SU-DHL-6 (cell line): ENCODE data around the gene RHEX.

Source experiments
- H2AFZ ChIP-seq: fragments of 200-600 bp; sonication (generic); 2 replicates; pipeline ENCODE4 v1.6.1; 2014; ENCODE audit warnings: low read depth, mild to moderate bottlenecking, moderate library complexity, mixed read lengths, antibody characterized with exemption, low read length; ENCODE audit not compliant: severe bottlenecking
- H3F3A ChIP-seq: fragments of 200-600 bp; shearing (Covaris generic); 2 replicates; pipeline ENCODE4 v1.6.0; 2016; ENCODE audit warnings: antibody characterized with exemption, mild to moderate bottlenecking; ENCODE audit not compliant: insufficient read depth
- H3K27ac ChIP-seq: fragments of 200-600 bp; sonication (generic); 2 replicates; pipeline ENCODE4 v1.5.1; 2016; ENCODE audit warnings: low read depth, mild to moderate bottlenecking, low read length, moderate library complexity, mixed read lengths
- H3K27me3 ChIP-seq: fragments of 200-600 bp; sonication (generic), shearing (Covaris generic); 2 replicates; pipeline ENCODE4 v1.6.0; 2014; ENCODE audit warnings: mild to moderate bottlenecking, low read length
- H3K36me3 ChIP-seq: fragments of 200-600 bp; sonication (generic); 2 replicates; pipeline ENCODE4 v1.6.1; 2014; ENCODE audit warnings: mild to moderate bottlenecking, low read length, mixed read lengths
- H3K4me2 ChIP-seq: fragments of 300-600, 200-600 bp; shearing (Covaris generic), sonication (generic); 2 replicates; pipeline ENCODE4 v1.6.0; 2014; ENCODE audit warnings: low read length, low read depth, mild to moderate bottlenecking; ENCODE audit not compliant: poor library complexity, severe bottlenecking
- H3K4me3 ChIP-seq: fragments of 200-600 bp; sonication (generic); 2 replicates; pipeline ENCODE4 v1.5.1; 2014; ENCODE audit warnings: antibody characterized with exemption, low read length, mild to moderate bottlenecking, mixed read lengths; ENCODE audit not compliant: insufficient read depth, poor library complexity, severe bottlenecking
- H3K79me2 ChIP-seq: fragments of 200-600 bp; sonication (generic); 2 replicates; pipeline ENCODE4 v1.6.1; 2014; ENCODE audit warnings: mild to moderate bottlenecking, low read length, moderate library complexity; ENCODE audit not compliant: insufficient read depth
- H3K9ac ChIP-seq: fragments of 200-600 bp; sonication (generic); 2 replicates; pipeline ENCODE4 v1.7.0; 2014; ENCODE audit warnings: mild to moderate bottlenecking, low read length
- H3K9me2 ChIP-seq: fragments of 200-600 bp; sonication (generic); replicated peaks from 2 replicates; pipeline ENCODE4 v1.6.1; 2014; ENCODE audit warnings: low read length; ENCODE audit not compliant: insufficient read depth
- H3K9me3 ChIP-seq: fragments of 200-600 bp; sonication (generic); 2 replicates; pipeline ENCODE4 v1.6.1; 2014; ENCODE audit warnings: low read length, mixed read lengths; ENCODE audit not compliant: insufficient read depth
- H4K20me1 ChIP-seq: fragments of 200-600 bp; sonication (generic); 2 replicates; pipeline ENCODE4 v1.6.1; 2014; ENCODE audit warnings: low read depth, mild to moderate bottlenecking, antibody characterized with exemption, low read length, moderate library complexity, mixed read lengths
- EZH2phosphoT487 ChIP-seq: fragments of 200-600 bp; sonication (generic), shearing (Covaris generic); conservative IDR thresholded peaks from 2 replicates; pipeline ENCODE4 v1.6.1; 2018; ENCODE audit warnings: mild to moderate bottlenecking, antibody characterized with exemption, low read length, moderate library complexity, mixed read lengths
- TF ChIP-seq, protein P1 (sequence below): fragments of 200-600 bp; sonication (generic); IDR thresholded peaks from one replicate; pipeline ENCODE4 v1.5.1; 2017; ENCODE audit warnings: antibody characterized with exemption, mild to moderate bottlenecking, low read length, moderate library complexity; ENCODE audit not compliant: insufficient read depth, poor library complexity, severe bottlenecking

RHEX gene

DNA sequence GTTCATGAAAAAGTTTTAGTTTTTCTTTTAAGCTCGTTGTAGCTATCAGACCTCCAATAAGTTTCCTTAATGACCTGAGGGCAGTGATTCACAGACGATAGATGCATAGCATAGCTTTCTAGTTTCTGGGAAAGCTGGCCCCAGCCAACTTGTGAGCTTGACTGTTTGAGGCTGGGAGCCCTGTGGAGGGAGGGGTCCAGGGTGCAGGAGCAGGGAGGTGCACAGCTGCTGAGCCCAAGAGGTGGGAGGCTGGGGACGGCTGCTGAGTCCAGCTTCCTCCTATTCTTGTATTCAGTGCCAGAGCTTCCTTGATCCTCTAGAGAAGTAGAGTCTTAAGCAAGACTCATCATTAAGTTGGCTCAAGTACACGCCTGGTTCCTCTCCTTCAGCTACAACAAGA lies 75.2 kb downstream of the RHEX start:
- H3K4me2 ChIP-seq: no peak overlapping the region
- H3K79me2 ChIP-seq: no peaks in the 10 kb centered on the region
- no peaks in the 10 kb centered on the region for H3K9me2 ChIP-seq
- no peak overlapping the region for H3K4me3 ChIP-seq
- H3F3A ChIP-seq: no peaks in the 10 kb centered on the region
- no peaks in the 10 kb centered on the region for H3K27me3 ChIP-seq
- TF ChIP-seq, protein P1, sequence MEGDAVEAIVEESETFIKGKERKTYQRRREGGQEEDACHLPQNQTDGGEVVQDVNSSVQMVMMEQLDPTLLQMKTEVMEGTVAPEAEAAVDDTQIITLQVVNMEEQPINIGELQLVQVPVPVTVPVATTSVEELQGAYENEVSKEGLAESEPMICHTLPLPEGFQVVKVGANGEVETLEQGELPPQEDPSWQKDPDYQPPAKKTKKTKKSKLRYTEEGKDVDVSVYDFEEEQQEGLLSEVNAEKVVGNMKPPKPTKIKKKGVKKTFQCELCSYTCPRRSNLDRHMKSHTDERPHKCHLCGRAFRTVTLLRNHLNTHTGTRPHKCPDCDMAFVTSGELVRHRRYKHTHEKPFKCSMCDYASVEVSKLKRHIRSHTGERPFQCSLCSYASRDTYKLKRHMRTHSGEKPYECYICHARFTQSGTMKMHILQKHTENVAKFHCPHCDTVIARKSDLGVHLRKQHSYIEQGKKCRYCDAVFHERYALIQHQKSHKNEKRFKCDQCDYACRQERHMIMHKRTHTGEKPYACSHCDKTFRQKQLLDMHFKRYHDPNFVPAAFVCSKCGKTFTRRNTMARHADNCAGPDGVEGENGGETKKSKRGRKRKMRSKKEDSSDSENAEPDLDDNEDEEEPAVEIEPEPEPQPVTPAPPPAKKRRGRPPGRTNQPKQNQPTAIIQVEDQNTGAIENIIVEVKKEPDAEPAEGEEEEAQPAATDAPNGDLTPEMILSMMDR: no peak
- no peak for TF ChIP-seq EZH2phosphoT487
- no peaks in the 10 kb centered on the region for H3K36me3 ChIP-seq
- no peak overlapping the region for H3K9ac ChIP-seq
- H3K9me3 ChIP-seq: no peaks in the 10 kb centered on the region
- H3K27ac ChIP-seq: no peak overlapping the region
- H2AFZ ChIP-seq: no peak overlapping the region
- no peaks in the 10 kb centered on the region for H4K20me1 ChIP-seq

DNA sequence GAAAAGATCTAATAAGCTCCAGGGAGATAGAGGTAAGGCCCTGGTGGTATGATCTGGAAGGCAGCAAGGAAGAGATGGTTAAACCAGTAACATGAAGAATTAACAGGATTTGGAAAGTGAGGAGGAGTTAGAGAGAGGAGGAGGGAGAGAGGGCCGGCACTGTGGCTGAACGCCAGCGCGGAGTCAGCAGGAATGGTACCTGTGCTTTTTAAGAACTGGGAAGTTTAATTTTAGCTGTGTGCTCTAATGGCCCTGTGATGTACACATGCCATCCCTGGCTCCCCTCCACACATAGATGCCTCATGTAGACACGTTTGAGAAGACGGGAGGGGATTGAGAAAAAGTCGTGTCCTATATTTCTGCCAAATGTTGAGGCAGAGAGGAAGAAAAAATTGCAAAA lies 78.1 kb downstream of the RHEX start:
- H3K9me3 ChIP-seq: no peaks in the 10 kb centered on the region

GRCh38 chr1:206133751-206134415 lies 80.9 kb downstream of the RHEX start:
- H3F3A ChIP-seq: no peaks in the 10 kb centered on the region
- TF ChIP-seq, protein P1: no peak
- TF ChIP-seq EZH2phosphoT487: no peak
- H3K79me2 ChIP-seq: no peaks in the 10 kb centered on the region
- no peak overlapping the region for H2AFZ ChIP-seq
- no peaks in the 10 kb centered on the region for H3K9me3 ChIP-seq
- H3K4me2 ChIP-seq: no peak overlapping the region
- no peaks in the 10 kb centered on the region for H4K20me1 ChIP-seq
- no peaks in the 10 kb centered on the region for H3K9me2 ChIP-seq
- no peaks in the 10 kb centered on the region for H3K27me3 ChIP-seq
- H3K36me3 ChIP-seq: no peaks in the 10 kb centered on the region
- H3K4me3 ChIP-seq: no peak overlapping the region
- no peak overlapping the region for H3K27ac ChIP-seq
- H3K9ac ChIP-seq: no peak overlapping the region

More for the DNA sequence above, 78.1 kb downstream of the RHEX start:
- no peak overlapping the region for H3K9ac ChIP-seq
- no peaks in the 10 kb centered on the region for H3K9me2 ChIP-seq
- H3K27ac ChIP-seq: no peak overlapping the region
- no peaks in the 10 kb centered on the region for H3K36me3 ChIP-seq
- H3K27me3 ChIP-seq: no peaks in the 10 kb centered on the region
- no peaks in the 10 kb centered on the region for H4K20me1 ChIP-seq
- H3F3A ChIP-seq: no peaks in the 10 kb centered on the region
- TF ChIP-seq, protein P1: no peak
- no peak for TF ChIP-seq EZH2phosphoT487
- H2AFZ ChIP-seq: no peak overlapping the region
- H3K4me3 ChIP-seq: no peak overlapping the region
- H3K4me2 ChIP-seq: no peak overlapping the region
- no peaks in the 10 kb centered on the region for H3K79me2 ChIP-seq
